Thoracic aorta (tissue), 2 donors: Measurements from ENCODE around the gene MAGOHB. TPM values are rescaled to one million over a fixed set of nuclear protein-coding genes. Genes with fewer than 3 reads are reported as not detected.

Experiments used
- ATAC-seq: fragments of 150-250 bp; one replicate; pipeline ENCODE4 v1.8.0; 2017; ENCODE audit warnings: low read depth; ENCODE audit not compliant: insufficient number of reproducible peaks, low FRiP score
- DNase-seq: peaks from one replicate; pipeline ENCODE4 v3.0.0-alpha.2; 2020; ENCODE audit warnings: low spot score
- H3K27ac ChIP-seq, 2 donors: fragments of 200-600 bp; sonication (generic); 1 replicate in 1 of 2; 2 replicates in 1 of 2; pipeline ENCODE4 v1.5.1; 2016; ENCODE audit warnings: mild to moderate bottlenecking in 2 of 2, moderate library complexity in 2 of 2
- H3K27me3 ChIP-seq: fragments of 200-600 bp; sonication (generic); replicated peaks from 2 replicates; pipeline ENCODE4 v1.6.0; 2016; ENCODE audit warnings: mild to moderate bottlenecking; ENCODE audit not compliant: insufficient read depth
- H3K36me3 ChIP-seq: fragments of 200-600 bp; sonication (generic); one replicate; pipeline ENCODE4 v1.5.1; 2016
- H3K4me1 ChIP-seq, 2 donors: fragments of 200-600 bp; sonication (generic); 1 replicate in 1 of 2; 2 replicates in 1 of 2; pipeline versions ENCODE4 v1.5.1 to v1.6.0; 2016; ENCODE audit warnings: low read depth in 2 of 2, mild to moderate bottlenecking in 1 of 2; ENCODE audit not compliant: control insufficient read depth in 1 of 2
- H3K4me3 ChIP-seq: fragments of 200-600 bp; sonication (generic); 2 replicates; pipeline ENCODE4 v1.5.1; 2016; ENCODE audit warnings: mild to moderate bottlenecking
- H3K9me3 ChIP-seq: fragments of 200-600 bp; sonication (generic); 2 replicates; pipeline ENCODE4 v1.5.1; 2016
- total RNA-seq, 2 donors: library from RNA; depleted of rRNA; stranded (reverse); fragments of >200 nt; gene quantifications; one replicate each; pipeline versions ENCODE4 v1.1.0 to v1.2.3, GENCODE V29; 2016
- TF ChIP-seq, protein P1 (sequence below): fragments of 200-600 bp; sonication (generic); IDR thresholded peaks from one replicate; pipeline ENCODE4 v1.5.1; 2019; ENCODE audit warnings: antibody characterized with exemption

Gene MAGOHB
- total RNA-seq, 2 donors from 2014 or later, result 8.2 to 25.3 TPM

DNA sequence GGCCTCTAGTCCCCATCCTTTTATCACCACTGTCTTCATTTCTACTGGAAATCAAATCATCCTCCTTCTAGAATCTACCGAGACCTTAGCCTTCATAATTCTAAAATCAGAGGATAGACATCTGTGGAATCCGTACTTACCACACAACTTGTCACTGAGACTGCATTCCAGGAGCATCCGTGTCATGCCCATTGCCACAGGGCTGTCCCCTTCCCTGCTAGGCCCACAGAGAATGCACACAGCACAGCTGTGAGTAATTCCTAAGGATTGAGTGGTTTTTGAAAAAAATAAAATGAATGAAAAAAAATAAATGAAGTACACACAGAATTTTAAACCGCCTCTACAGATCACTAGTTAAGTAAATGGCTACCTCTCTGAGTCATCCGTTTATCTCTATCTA, 21.0 kb upstream of the MAGOHB start:
- Histone ChIP-seq H3K27ac (no peak overlapping the region), H3K27me3 (no peaks in the 10 kb centered on the region), H3K4me3 (no peak overlapping the region), H3K36me3 (no peaks in the 10 kb centered on the region), H3K9me3 (no peaks in the 10 kb centered on the region), H3K4me1 (no peaks in the 10 kb centered on the region)
- ATAC-seq, result no peak
- TF ChIP-seq, protein P1, sequence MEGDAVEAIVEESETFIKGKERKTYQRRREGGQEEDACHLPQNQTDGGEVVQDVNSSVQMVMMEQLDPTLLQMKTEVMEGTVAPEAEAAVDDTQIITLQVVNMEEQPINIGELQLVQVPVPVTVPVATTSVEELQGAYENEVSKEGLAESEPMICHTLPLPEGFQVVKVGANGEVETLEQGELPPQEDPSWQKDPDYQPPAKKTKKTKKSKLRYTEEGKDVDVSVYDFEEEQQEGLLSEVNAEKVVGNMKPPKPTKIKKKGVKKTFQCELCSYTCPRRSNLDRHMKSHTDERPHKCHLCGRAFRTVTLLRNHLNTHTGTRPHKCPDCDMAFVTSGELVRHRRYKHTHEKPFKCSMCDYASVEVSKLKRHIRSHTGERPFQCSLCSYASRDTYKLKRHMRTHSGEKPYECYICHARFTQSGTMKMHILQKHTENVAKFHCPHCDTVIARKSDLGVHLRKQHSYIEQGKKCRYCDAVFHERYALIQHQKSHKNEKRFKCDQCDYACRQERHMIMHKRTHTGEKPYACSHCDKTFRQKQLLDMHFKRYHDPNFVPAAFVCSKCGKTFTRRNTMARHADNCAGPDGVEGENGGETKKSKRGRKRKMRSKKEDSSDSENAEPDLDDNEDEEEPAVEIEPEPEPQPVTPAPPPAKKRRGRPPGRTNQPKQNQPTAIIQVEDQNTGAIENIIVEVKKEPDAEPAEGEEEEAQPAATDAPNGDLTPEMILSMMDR, result no peak
- no peak for DNase-seq

DNA sequence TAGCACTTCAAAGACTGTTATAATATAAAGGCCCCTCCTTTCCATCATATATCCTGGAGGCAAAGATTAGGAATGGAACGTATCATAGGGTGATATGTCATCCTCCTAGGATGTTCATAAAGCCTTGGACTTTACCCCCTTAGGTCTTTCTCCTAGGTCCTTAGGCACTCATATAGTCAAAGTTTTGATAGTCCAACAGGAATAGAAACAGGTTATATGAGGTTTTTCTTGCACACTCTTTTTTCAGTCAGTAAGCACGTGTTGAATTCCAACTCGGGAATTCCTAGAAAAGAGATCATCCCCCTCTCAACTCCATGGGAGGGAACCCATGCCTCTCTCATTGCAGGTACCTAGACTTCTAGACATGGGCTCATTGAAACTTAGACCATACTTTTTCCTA, 20.1 kb upstream of the MAGOHB start:
- TF ChIP-seq, protein P1, result no peak
- Histone ChIP-seq H3K4me1 (no peaks in the 10 kb centered on the region), H3K27ac (no peak overlapping the region), H3K4me3 (no peak overlapping the region), H3K27me3 (no peaks in the 10 kb centered on the region), H3K9me3 (no peaks in the 10 kb centered on the region), H3K36me3 (no peaks in the 10 kb centered on the region)
- no peak for DNase-seq
- no peak for ATAC-seq

DNA sequence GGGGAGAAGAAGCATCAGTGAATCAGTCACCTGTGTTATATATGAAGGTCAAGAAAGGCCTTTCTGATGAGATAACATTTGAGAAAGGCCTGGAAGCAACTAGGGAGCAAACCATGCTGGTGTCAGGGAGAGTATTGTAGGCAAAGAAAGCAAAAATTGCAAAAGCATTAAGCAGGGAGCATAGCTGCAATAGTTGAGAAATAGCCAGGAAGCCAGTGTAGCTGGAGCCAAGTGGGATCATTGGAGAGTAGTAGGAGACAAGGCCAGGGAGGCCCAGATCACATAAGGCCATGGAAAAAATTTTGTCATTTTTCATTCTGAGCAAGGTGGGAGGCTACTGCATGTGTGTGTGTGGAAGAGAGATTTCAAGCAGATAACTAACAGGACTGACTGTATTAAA, 18.8 kb upstream of the MAGOHB start:
- H3K4me1 ChIP-seq, result no peaks in the 10 kb centered on the region
- DNase-seq, result no peak
- H3K36me3 ChIP-seq, result no peaks in the 10 kb centered on the region
- H3K4me3 ChIP-seq, result no peak overlapping the region
- TF ChIP-seq, protein P1, result no peak
- no peak overlapping the region for H3K27ac ChIP-seq
- no peak for ATAC-seq
- H3K9me3 ChIP-seq, result no peaks in the 10 kb centered on the region
- H3K27me3 ChIP-seq, result no peaks in the 10 kb centered on the region

DNA sequence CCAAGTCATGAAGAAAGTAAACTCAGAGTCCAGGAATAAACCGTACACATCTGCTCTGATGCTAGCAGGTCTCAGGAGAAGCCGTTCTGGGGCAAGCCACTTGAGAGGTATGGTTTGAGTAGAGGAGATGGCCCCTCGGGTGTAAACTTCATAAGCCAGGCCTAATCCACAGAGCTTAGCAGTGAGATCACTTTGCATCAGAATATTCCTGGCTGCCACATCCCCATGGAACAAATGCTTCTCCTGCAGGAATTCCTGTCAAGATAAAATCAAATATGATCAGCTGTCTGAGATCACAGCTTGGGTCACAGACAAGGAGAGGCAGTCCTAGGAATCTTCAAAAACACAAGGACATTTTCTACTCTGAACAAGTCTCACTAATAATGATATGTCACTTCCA, 11.2 kb upstream of the MAGOHB start:
- H3K36me3 ChIP-seq, result no peaks in the 10 kb centered on the region
- no peak for ATAC-seq
- H3K4me3 ChIP-seq, result no peak overlapping the region
- no peaks in the 10 kb centered on the region for H3K27me3 ChIP-seq
- no peak for DNase-seq
- H3K9me3 ChIP-seq, result no peaks in the 10 kb centered on the region
- H3K4me1 ChIP-seq, result no peaks in the 10 kb centered on the region
- TF ChIP-seq, protein P1, result no peak
- no peak overlapping the region for H3K27ac ChIP-seq

DNA sequence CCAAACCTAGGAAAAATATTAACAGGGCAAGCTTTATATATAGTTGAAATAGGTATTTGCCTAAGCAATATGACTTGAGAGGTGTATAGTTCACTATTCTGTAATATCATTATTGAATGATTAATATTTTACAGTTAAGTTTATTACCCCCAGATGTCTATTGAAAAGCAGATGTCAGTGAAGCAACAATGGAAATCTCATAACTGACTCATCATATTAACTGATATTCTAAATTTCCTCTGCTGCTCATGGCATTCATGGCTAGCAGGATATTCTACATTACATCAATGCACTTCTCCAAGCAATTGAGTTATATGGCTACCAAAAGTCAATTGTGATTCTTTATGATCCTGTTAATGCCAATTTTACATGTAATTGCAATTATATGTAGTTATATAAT, 9.7 kb upstream of the MAGOHB start:
- H3K36me3 ChIP-seq, result no peaks in the 10 kb centered on the region
- H3K4me1 ChIP-seq, result no peaks in the 10 kb centered on the region
- DNase-seq (no peak), ATAC-seq (no peak)
- no peak overlapping the region for H3K27ac ChIP-seq
- no peaks in the 10 kb centered on the region for H3K9me3 ChIP-seq
- H3K4me3 ChIP-seq, result no peak overlapping the region
- TF ChIP-seq, protein P1, result no peak
- no peaks in the 10 kb centered on the region for H3K27me3 ChIP-seq
